ENCODE results near the gene GTPBP3. TPM values are rescaled to one million over a fixed set of nuclear protein-coding genes. Genes with fewer than 3 reads are reported as not detected.
A peak's percentile ranks its signal among the peaks of the same experiment; 100 is the strongest.

GTPBP3 gene
- total and polyA plus RNA-seq, 2 experiments from 2014 or later, result 34.9 to 95.6 TPM

DNA sequence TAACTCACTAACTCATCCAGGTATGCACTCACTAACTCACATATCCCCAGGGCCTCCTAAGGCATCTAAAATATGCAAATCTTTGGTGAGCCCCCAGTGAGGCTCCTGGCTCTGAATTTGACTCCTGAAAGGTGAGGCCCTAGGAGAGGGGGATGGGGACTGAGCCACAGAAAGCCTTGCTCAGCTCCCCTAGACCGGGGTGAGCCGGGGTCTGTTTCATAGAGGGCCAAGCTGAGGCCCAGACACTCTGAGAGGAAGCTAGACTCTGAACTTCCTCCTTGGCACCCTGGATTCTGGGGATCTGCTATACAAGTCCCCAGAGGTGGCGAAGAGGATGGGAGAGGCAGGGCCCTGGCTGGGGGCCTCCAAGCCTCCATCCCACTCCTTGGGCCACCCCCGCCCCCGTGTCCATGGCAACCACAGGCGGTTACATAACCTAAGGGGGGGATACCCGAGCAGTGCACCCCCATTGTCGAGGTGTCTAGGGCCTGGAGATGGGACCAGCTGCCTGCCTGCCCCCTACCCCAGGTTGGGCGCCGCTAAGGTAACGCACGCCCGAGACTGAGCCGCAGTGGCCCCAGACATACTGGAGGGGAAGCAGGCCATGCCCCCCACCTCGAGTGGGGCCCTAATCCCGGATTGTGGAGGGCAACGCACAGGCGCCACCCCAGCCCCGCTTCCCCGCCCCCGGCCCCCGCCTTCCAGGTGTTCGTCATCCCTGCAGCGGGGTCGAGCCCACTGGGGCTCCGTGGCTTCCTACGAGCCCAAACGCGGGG, 34.8 kb upstream of the GTPBP3 start:
- Histone ChIP-seq H3K27me3 (no peaks in the 10 kb centered on the region), H3K4me3 (peak overlapping the region; percentile 60), H3K27ac (peak overlapping the region; percentile 55), H3K9me3 (ENCODE audit: low read depth) (no peaks in the 10 kb centered on the region), H3K4me1 (ENCODE audit: low read depth) (peaks cover 6% of the 10 kb centered on the region), H3K36me3 (no peaks in the 10 kb centered on the region)
- DNase-seq (ENCODE audit: low read depth in 1 of 2, low spot score in 1 of 2), result no peak
- TF ChIP-seq, protein P1, sequence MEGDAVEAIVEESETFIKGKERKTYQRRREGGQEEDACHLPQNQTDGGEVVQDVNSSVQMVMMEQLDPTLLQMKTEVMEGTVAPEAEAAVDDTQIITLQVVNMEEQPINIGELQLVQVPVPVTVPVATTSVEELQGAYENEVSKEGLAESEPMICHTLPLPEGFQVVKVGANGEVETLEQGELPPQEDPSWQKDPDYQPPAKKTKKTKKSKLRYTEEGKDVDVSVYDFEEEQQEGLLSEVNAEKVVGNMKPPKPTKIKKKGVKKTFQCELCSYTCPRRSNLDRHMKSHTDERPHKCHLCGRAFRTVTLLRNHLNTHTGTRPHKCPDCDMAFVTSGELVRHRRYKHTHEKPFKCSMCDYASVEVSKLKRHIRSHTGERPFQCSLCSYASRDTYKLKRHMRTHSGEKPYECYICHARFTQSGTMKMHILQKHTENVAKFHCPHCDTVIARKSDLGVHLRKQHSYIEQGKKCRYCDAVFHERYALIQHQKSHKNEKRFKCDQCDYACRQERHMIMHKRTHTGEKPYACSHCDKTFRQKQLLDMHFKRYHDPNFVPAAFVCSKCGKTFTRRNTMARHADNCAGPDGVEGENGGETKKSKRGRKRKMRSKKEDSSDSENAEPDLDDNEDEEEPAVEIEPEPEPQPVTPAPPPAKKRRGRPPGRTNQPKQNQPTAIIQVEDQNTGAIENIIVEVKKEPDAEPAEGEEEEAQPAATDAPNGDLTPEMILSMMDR (IDR thresholded peaks at IDR 0.05; ENCODE audit: low read depth, low read length), result no peak

DNA sequence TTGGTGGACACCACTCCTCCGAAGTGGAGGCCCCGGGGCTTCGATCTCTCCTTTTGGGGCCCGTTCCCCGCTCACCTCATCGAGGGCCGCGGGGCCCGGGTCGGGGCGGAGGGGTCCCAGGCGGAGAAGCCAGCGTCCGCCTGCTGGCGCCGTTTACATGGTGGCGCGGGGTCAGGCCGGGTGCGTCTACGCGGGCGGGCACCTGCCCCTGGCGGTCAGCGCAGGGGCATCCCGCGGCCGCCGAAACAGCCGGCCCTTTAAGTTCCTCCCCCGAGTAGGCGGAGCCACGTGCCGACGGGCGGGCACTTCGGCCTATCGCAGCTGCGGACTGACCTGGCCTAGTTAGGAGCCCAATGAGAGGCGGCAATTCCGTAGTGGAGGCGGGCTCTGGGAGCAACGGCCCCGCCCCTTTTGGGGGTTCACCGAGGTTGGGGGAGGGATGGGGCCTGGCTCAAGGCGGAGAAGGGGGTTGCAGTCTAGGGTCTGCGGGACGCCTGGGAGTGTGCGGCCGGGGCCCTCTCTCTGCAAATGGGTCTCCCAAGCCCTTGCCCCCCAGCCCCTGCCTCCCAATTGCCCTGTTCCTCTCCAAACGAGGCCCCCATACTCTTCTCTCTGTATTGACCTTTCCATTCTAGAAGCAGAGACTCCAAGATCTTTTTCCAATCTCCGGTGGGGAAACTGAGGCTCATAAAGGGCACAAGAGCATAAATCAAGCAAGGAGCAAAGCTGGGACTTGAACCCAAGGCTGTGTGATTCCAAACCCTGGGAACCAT, 34.0 kb upstream of the GTPBP3 start, which contains the start of gene ABHD8:
TSS of gene ABHD8 (minus strand) at position 259 of the 773 bp plus-strand sequence. CDS start 1,809 bp downstream, outside the sequence.
- Histone ChIP-seq H3K9me3 (ENCODE audit: low read depth) (no peaks in the 10 kb centered on the region), H3K4me1 (ENCODE audit: low read depth) (peaks cover 6% of the 10 kb centered on the region), H3K4me3 (peak within 1 kb of the TSS; percentile 60), H3K36me3 (no peaks in the 10 kb centered on the region), H3K27me3 (no peaks in the 10 kb centered on the region), H3K27ac (peak within 1 kb of the TSS; percentile 55)
- DNase-seq (ENCODE audit: low read depth in 1 of 2, low spot score in 1 of 2), result peak; percentile 98
- TF ChIP-seq, protein P1 (IDR thresholded peaks at IDR 0.05; ENCODE audit: low read depth, low read length), result peak; percentile 46

DNA sequence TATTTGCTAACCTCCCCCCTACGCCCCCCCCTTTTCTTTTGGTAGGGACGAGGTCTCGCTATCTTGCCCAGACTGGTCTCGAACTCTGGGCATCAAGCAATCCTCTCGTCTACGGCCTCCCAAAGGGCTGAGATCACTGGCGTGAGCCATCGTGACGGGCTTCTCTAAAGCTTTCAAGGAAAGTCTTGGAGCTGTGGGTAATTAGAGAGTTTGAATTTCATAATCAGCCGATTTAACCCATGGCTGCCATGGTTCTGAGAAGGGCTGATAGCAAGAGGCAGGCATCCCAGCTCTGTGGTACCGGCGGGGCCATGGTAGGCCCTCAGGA, 33.4 kb upstream of the GTPBP3 start:
- no peak for DNase-seq (ENCODE audit: low read depth in 1 of 2, low spot score in 1 of 2)
- Histone ChIP-seq H3K4me3 (no peak overlapping the region), H3K36me3 (no peaks in the 10 kb centered on the region), H3K4me1 (ENCODE audit: low read depth) (peaks cover 6% of the 10 kb centered on the region), H3K9me3 (ENCODE audit: low read depth) (no peaks in the 10 kb centered on the region), H3K27me3 (no peaks in the 10 kb centered on the region), H3K27ac (no peak overlapping the region)
- TF ChIP-seq, protein P1 (IDR thresholded peaks at IDR 0.05; ENCODE audit: low read depth, low read length), result no peak

DNA sequence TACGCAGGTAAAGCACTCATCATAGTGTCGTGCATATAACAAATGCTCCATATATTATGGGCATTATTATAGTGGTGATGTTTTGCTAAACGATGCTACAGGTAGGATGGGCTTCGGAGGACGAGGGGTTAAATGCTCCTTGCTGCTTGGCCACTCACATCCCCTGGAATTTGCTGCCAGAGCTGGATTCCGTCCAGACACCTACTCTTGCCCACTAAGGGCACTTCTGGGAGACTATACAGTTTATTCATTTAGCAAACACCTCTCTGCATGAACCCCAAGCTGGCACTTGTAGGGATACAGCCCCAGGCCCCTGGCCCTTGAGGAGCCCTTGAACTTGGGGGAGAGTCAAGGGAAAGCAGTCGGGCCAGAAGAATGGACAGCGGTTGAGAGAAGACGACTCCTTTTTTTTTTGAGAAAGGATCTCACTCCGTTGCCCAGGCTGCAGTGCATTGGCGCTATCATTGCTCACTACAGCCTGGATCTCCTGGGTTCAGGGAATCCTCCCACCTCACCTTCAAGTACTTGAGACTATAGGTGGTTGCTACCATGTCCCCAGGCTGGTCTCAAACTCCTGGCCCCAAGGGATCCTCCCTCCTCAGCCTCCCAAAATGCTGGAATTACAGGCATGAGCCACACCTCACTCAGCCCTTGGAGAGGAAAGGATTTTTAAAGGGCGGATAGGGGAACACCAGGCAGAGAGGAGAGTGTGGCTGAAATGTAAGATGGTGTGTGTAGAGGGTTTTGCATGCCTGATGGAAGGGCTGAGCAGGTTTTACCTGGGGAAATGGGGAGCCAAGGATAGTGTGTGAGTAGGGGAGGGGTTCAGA, 32.8 kb upstream of the GTPBP3 start:
- H3K27ac ChIP-seq, result no peak overlapping the region

DNA sequence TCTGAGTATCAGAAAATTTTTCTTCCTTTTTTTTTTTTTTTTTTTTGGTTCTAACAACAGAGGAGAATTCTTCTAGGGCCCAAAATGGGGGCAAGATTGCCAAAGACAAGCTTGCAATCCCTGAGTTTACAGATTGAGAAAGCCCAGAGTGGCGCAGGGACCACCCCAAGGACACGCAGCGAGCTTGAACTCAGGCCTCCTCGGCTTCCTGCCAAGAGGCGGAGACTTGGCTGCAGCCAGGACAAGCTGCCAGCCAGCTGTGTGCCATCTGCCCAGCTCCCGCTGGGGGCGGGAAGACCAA, 32.2 kb upstream of the GTPBP3 start:
- Histone ChIP-seq H3K27ac (no peak overlapping the region), H3K4me3 (no peak overlapping the region), H3K9me3 (ENCODE audit: low read depth) (no peaks in the 10 kb centered on the region), H3K4me1 (ENCODE audit: low read depth) (peaks cover 7% of the 10 kb centered on the region), H3K36me3 (no peaks in the 10 kb centered on the region), H3K27me3 (no peaks in the 10 kb centered on the region)
- TF ChIP-seq, protein P1 (IDR thresholded peaks at IDR 0.05; ENCODE audit: low read depth, low read length), result no peak
- DNase-seq (ENCODE audit: low read depth in 1 of 2, low spot score in 1 of 2), result no peak

More for the DNA sequence above, 32.8 kb upstream of the GTPBP3 start:
- TF ChIP-seq, protein P1 (IDR thresholded peaks at IDR 0.05; ENCODE audit: low read depth, low read length), result no peak
- no peaks in the 10 kb centered on the region for H3K36me3 ChIP-seq
- H3K9me3 ChIP-seq (ENCODE audit: low read depth), result no peaks in the 10 kb centered on the region
- H3K27me3 ChIP-seq, result no peaks in the 10 kb centered on the region
- DNase-seq (ENCODE audit: low read depth in 1 of 2, low spot score in 1 of 2), result no peak
- H3K4me1 ChIP-seq (ENCODE audit: low read depth), result peaks cover 6% of the 10 kb centered on the region
- H3K4me3 ChIP-seq, result no peak overlapping the region

All from cardiac muscle cell (in vitro differentiated cells and primary cell).